Activated T-cell treated with anti-CD3 and anti-CD28 coated beads, Interleukin-2, amount 50 U/mL, for 72 hours (primary cell): ENCODE results near the gene LRMDA. TPM values are rescaled to one million over a fixed set of nuclear protein-coding genes. Genes with fewer than 3 reads are reported as not detected.
"Not testable (repeated sequence)": the region's sequence is repeated elsewhere in the genome, so short reads cannot be mapped to it uniquely, and the experiment has no call there.

Experiments used
- ATAC-seq, 2 donors: fragments of 150-1000 bp; cut with Tn5 transposase; replicated peaks in 1 of 2; 2 replicates each; pipeline ENCODE4 v1.10.0; 2021; ENCODE audit warnings: moderate library complexity in 2 of 2, mild to moderate bottlenecking in 1 of 2
- DNase-seq, 2 donors: peaks; one replicate each; pipeline ENCODE4 v3.0.0; 2021 to 2022; ENCODE audit warnings: mixed read lengths in 1 of 2
- H3K27ac Mint-ChIP-seq: one replicate; pipeline ENCODE4 v1.8.0; 2022; ENCODE audit warnings: mild to moderate bottlenecking, moderate library complexity, mixed read lengths
- H3K27me3 Mint-ChIP-seq: one replicate; pipeline ENCODE4 v1.8.0; 2022; ENCODE audit warnings: low read depth, mixed read lengths
- H3K36me3 Mint-ChIP-seq, 2 donors: one replicate each; pipeline ENCODE4 v1.8.0; 2022; ENCODE audit warnings: mixed read lengths in 2 of 2, mild to moderate bottlenecking in 1 of 2; ENCODE audit not compliant: insufficient read depth in 2 of 2
- H3K4me1 Mint-ChIP-seq: one replicate; pipeline ENCODE4 v1.8.0; 2022; ENCODE audit warnings: low read depth, mixed read lengths
- H3K4me3 Mint-ChIP-seq, 2 donors: one replicate each; pipeline ENCODE4 v1.8.0; 2022; ENCODE audit warnings: mild to moderate bottlenecking in 2 of 2, mixed read lengths in 2 of 2, moderate library complexity in 2 of 2
- H3K9me3 Mint-ChIP-seq, 2 donors: one replicate each; pipeline ENCODE4 v1.8.0; 2022; ENCODE audit warnings: mixed read lengths in 2 of 2
- total RNA-seq, 2 donors: library from RNA; stranded (reverse); gene quantifications; one replicate each; pipeline ENCODE4 v1.2.3, GENCODE V29; 2022

The LRMDA gene
- total RNA-seq, 2 donors from 2014 or later: not detected

GRCh38 chr10:75612904-75613684, 181.7 kb downstream of the LRMDA start:
- H3K27me3 Mint-ChIP-seq: peaks cover 19% of the 10 kb centered on the region
- no peak for DNase-seq

GRCh38 chr10:75613685-75614504, 182.5 kb downstream of the LRMDA start:
- peaks cover 19% of the 10 kb centered on the region for H3K27me3 Mint-ChIP-seq
- no peaks in the 10 kb centered on the region for H3K4me1 Mint-ChIP-seq

More at GRCh38 chr10:75612904-75613684, 181.7 kb downstream of the LRMDA start:
- H3K4me1 Mint-ChIP-seq: no peaks in the 10 kb centered on the region
- no peak overlapping the region for H3K4me3 Mint-ChIP-seq
- no peak for ATAC-seq
- no peaks in the 10 kb centered on the region for H3K36me3 Mint-ChIP-seq
- no peaks in the 10 kb centered on the region for H3K9me3 Mint-ChIP-seq
- H3K27ac Mint-ChIP-seq: no peak overlapping the region

GRCh38 chr10:75616076-75616475, 184.7 kb downstream of the LRMDA start:
- H3K9me3 Mint-ChIP-seq: no peaks in the 10 kb centered on the region
- no peaks in the 10 kb centered on the region for H3K36me3 Mint-ChIP-seq
- H3K27ac Mint-ChIP-seq: no peak overlapping the region
- H3K27me3 Mint-ChIP-seq: peaks cover 10% of the 10 kb centered on the region
- H3K4me3 Mint-ChIP-seq: no peak overlapping the region
- ATAC-seq (no peak), DNase-seq (no peak)
- H3K4me1 Mint-ChIP-seq: no peaks in the 10 kb centered on the region

More at GRCh38 chr10:75613685-75614504, 182.5 kb downstream of the LRMDA start:
- DNase-seq: no peak
- Mint-ChIP-seq H3K36me3 (no peaks in the 10 kb centered on the region), H3K27ac (no peak overlapping the region), H3K9me3 (no peaks in the 10 kb centered on the region), H3K4me3 (no peak overlapping the region)
- ATAC-seq: no peak

- Mint-ChIP-seq H3K36me3 (no peaks in the 10 kb centered on the region), H3K4me1 (no peaks in the 10 kb centered on the region), H3K4me3 (no peak overlapping the region), H3K27ac (no peak overlapping the region), H3K27me3 (peaks cover 16% of the 10 kb centered on the region), H3K9me3 (no peaks in the 10 kb centered on the region)
- DNase-seq (no peak), ATAC-seq (no peak)
Observed at GRCh38 chr10:75616874-75617478, 185.6 kb downstream of the LRMDA start.

GRCh38 chr10:75617485-75618155, 186.2 kb downstream of the LRMDA start:
- Mint-ChIP-seq H3K27ac (no peak overlapping the region), H3K4me3 (no peak overlapping the region), H3K4me1 (no peaks in the 10 kb centered on the region), H3K9me3 (no peaks in the 10 kb centered on the region), H3K36me3 (no peaks in the 10 kb centered on the region), H3K27me3 (peaks cover 16% of the 10 kb centered on the region)
- ATAC-seq (no peak), DNase-seq (no peak)

GRCh38 chr10:75619635-75620034, 188.2 kb downstream of the LRMDA start:
- Mint-ChIP-seq H3K36me3 (no peaks in the 10 kb centered on the region), H3K4me1 (no peaks in the 10 kb centered on the region), H3K9me3 (no peaks in the 10 kb centered on the region), H3K27me3 (peaks cover 8% of the 10 kb centered on the region), H3K27ac (no peak overlapping the region), H3K4me3 (no peak overlapping the region)
- ATAC-seq (no peak), DNase-seq (no peak)

- Mint-ChIP-seq H3K4me1 (no peaks in the 10 kb centered on the region), H3K36me3 (no peaks in the 10 kb centered on the region), H3K27ac (no peak overlapping the region), H3K9me3 (no peaks in the 10 kb centered on the region), H3K27me3 (peaks cover 8% of the 10 kb centered on the region), H3K4me3 (no peak overlapping the region)
- ATAC-seq: no peak
- DNase-seq: no peak
Observed at GRCh38 chr10:75620356-75620755, 188.9 kb downstream of the LRMDA start.

GRCh38 chr10:75621003-75621402, 189.6 kb downstream of the LRMDA start:
- not testable (repeated sequence) for ATAC-seq, H3K9me3 Mint-ChIP-seq, H3K4me3 Mint-ChIP-seq, H3K27me3 Mint-ChIP-seq, DNase-seq, H3K36me3 Mint-ChIP-seq, H3K27ac Mint-ChIP-seq, H3K4me1 Mint-ChIP-seq

- no peaks in the 10 kb centered on the region for H3K4me1 Mint-ChIP-seq
- H3K27me3 Mint-ChIP-seq: peaks cover 8% of the 10 kb centered on the region
- H3K36me3 Mint-ChIP-seq: no peaks in the 10 kb centered on the region
- H3K9me3 Mint-ChIP-seq: no peaks in the 10 kb centered on the region
- DNase-seq: no peak
- no peak overlapping the region for H3K27ac Mint-ChIP-seq
- H3K4me3 Mint-ChIP-seq: no peak overlapping the region
- no peak for ATAC-seq
Observed at GRCh38 chr10:75622503-75622902, 191.1 kb downstream of the LRMDA start.

- H3K27me3 Mint-ChIP-seq: peaks cover 8% of the 10 kb centered on the region
- H3K4me1 Mint-ChIP-seq: no peaks in the 10 kb centered on the region
- DNase-seq (no peak), ATAC-seq (no peak)
- H3K9me3 Mint-ChIP-seq: no peaks in the 10 kb centered on the region
- H3K4me3 Mint-ChIP-seq: no peak overlapping the region
- H3K36me3 Mint-ChIP-seq: no peaks in the 10 kb centered on the region
- no peak overlapping the region for H3K27ac Mint-ChIP-seq
Observed at GRCh38 chr10:75623310-75624093, 192.1 kb downstream of the LRMDA start.

GRCh38 chr10:75624638-75625037, 193.2 kb downstream of the LRMDA start:
- H3K27ac Mint-ChIP-seq: no peak overlapping the region
- no peaks in the 10 kb centered on the region for H3K9me3 Mint-ChIP-seq
- peaks cover 14% of the 10 kb centered on the region for H3K27me3 Mint-ChIP-seq
- ATAC-seq: no peak
- DNase-seq: no peak
- H3K4me1 Mint-ChIP-seq: no peaks in the 10 kb centered on the region
- H3K4me3 Mint-ChIP-seq: no peak overlapping the region
- no peaks in the 10 kb centered on the region for H3K36me3 Mint-ChIP-seq

GRCh38 chr10:75630746-75631145, 199.3 kb downstream of the LRMDA start:
- Mint-ChIP-seq H3K36me3 (no peaks in the 10 kb centered on the region), H3K4me1 (no peaks in the 10 kb centered on the region), H3K4me3 (no peak overlapping the region), H3K9me3 (no peaks in the 10 kb centered on the region), H3K27me3 (peaks cover 11% of the 10 kb centered on the region), H3K27ac (no peak overlapping the region)
- DNase-seq (no peak), ATAC-seq (no peak)
